T-helper 1 cell treated with Interleukin-12 subunit alpha and Interleukin-12 subunit beta and Interleukin-4 antibody, amounts not matched to agents 30 ng/mL and 1 ng/mL, for 36 hours (primary cell): ENCODE data around the gene VWA2. TPM values are rescaled to one million over a fixed set of nuclear protein-coding genes. Genes with fewer than 3 reads are reported as not detected.

Experiments used
- intact Hi-C: fragments of 100-400 bp; cut with micrococcal nuclease; formaldehyde crosslinking; loops from one replicate; pipeline ENCODE4 v1.15.1; 2024
- total RNA-seq: library from RNA; stranded (reverse); gene quantifications from 2 replicates; pipeline ENCODE4 v1.2.3, GENCODE V29; 2022

Gene VWA2
- total RNA-seq, 1 donor from 2014 or later, result not detected

- intact Hi-C loops, result no loop called here
Observed at GRCh38 chr10:114295393-114295792, 56.3 kb downstream of the VWA2 start.

- intact Hi-C loops, result no loop called here
Observed at GRCh38 chr10:114297136-114297705, 58.2 kb downstream of the VWA2 start.

GRCh38 chr10:114300036-114300645 lies 61.1 kb downstream of the VWA2 start:
- intact Hi-C loops, result loop anchor here (10.0 kb wide), 2 partner anchors 105 to 1115 kb away; partner anchors contain the start of gene AFAP1L2

GRCh38 chr10:114301177-114301576 lies 62.1 kb downstream of the VWA2 start:
- intact Hi-C loops, result loop anchor here (10.0 kb wide), 2 partner anchors 104 to 1114 kb away; partner anchors contain the start of gene AFAP1L2

GRCh38 chr10:114301951-114302710 lies 63.1 kb downstream of the VWA2 start:
- intact Hi-C loops, result loop anchor here (10.0 kb wide), 2 partner anchors 103 to 1113 kb away; partner anchors contain the start of gene AFAP1L2

GRCh38 chr10:114303556-114303955 lies 64.5 kb downstream of the VWA2 start:
- intact Hi-C loops, result loop anchor here (10.0 kb wide), 2 partner anchors 101 to 1111 kb away; partner anchors contain the start of gene AFAP1L2

- intact Hi-C loops, result loop anchor here (1.0 to 10.0 kb wide), 18 partner anchors 101 to 1111 kb away; partner anchors contain the start of genes AFAP1L2, CCDC186 and TRUB1
Observed at GRCh38 chr10:114304017-114304570, 65.0 kb downstream of the VWA2 start.

GRCh38 chr10:114304571-114305421 lies 65.7 kb downstream of the VWA2 start:
- intact Hi-C loops, result loop anchor here (1.0 to 10.0 kb wide), 18 partner anchors 100 to 1110 kb away; partner anchors contain the start of genes AFAP1L2, CCDC186 and TRUB1

GRCh38 chr10:114305521-114305925 lies 66.5 kb downstream of the VWA2 start:
- intact Hi-C loops, result loop anchor here (2.0 to 10.0 kb wide), 5 partner anchors 99 to 1109 kb away; partner anchors contain the start of gene AFAP1L2

- intact Hi-C loops, result loop anchor here (10.0 kb wide), 2 partner anchors 98 to 1108 kb away; partner anchors contain the start of gene AFAP1L2
Observed at GRCh38 chr10:114306116-114306973, 67.3 kb downstream of the VWA2 start.

- intact Hi-C loops, result loop anchor here (10.0 kb wide), 2 partner anchors 97 to 1107 kb away; partner anchors contain the start of gene AFAP1L2
Observed at GRCh38 chr10:114307731-114308130, 68.7 kb downstream of the VWA2 start.

GRCh38 chr10:114308531-114309363 lies 69.7 kb downstream of the VWA2 start:
- intact Hi-C loops, result loop anchor here (10.0 kb wide), 2 partner anchors 96 to 1106 kb away; partner anchors contain the start of gene AFAP1L2

- intact Hi-C loops, result loop anchor here (10.0 kb wide), 2 partner anchors 95 to 1105 kb away; partner anchors contain the start of gene AFAP1L2
Observed at GRCh38 chr10:114309364-114309651, 70.3 kb downstream of the VWA2 start.

GRCh38 chr10:114310346-114310745 lies 71.3 kb downstream of the VWA2 start:
- intact Hi-C loops, result no loop called here

GRCh38 chr10:114311023-114311422 lies 72.0 kb downstream of the VWA2 start:
- intact Hi-C loops, result no loop called here

- intact Hi-C loops, result no loop called here
Observed at GRCh38 chr10:114311496-114312209, 72.6 kb downstream of the VWA2 start.

GRCh38 chr10:114313139-114313538 lies 74.1 kb downstream of the VWA2 start:
- intact Hi-C loops, result no loop called here

GRCh38 chr10:114313866-114314265 lies 74.8 kb downstream of the VWA2 start:
- intact Hi-C loops, result no loop called here
